Panc1 (cell line): ENCODE data around the gene DENND11. TPM values are rescaled to one million over a fixed set of nuclear protein-coding genes. Genes with fewer than 3 reads are reported as not detected.

ENCODE experiments used
- ATAC-seq: fragments of 200-7000 bp; cut with Tn5 transposase; 2 replicates; pipeline ENCODE4 v1.9.1; 2020; ENCODE audit warnings: mild to moderate bottlenecking, moderate library complexity
- BruUV-seq: library from RNA; stranded (reverse); fragments of 400-500 nt; replicated peaks from 2 replicates; lab custom pipeline; 2021; lab: Mats Ljungman, UMichigan
- CTCF ChIA-PET: fragments of 300-600 bp; sonication (Branson Sonifier 250); formaldehyde crosslinking; loops from one replicate; lab custom pipeline; 2022; ENCODE audit warnings: antibody characterized with exemption; lab: Charles Lee
- POLR2A ChIA-PET: fragments of 300-600 bp; sonication (Branson Sonifier 250); formaldehyde crosslinking; loops from one replicate; lab custom pipeline; 2022; ENCODE audit warnings: antibody characterized with exemption; lab: Charles Lee
- DNase-seq: peaks from one replicate; pipeline ENCODE4 v3.0.0-alpha.2; 2010; ENCODE audit warnings: low read depth, low spot score
- H3K27ac ChIP-seq: 2 replicates; pipeline ENCODE4 v1.5.1; 2011; ENCODE audit warnings: mild to moderate bottlenecking, low read length, inconsistent platforms
- H3K27me3 ChIP-seq: fragments of 200-500 bp; sonication (Bioruptor generic); 2 replicates; pipeline ENCODE4 v1.6.0; 2014; ENCODE audit warnings: low read length, inconsistent platforms; ENCODE audit not compliant: control insufficient read depth, insufficient read depth
- H3K36me3 ChIP-seq: fragments of 200-500 bp; sonication (Bioruptor generic); 2 replicates; pipeline ENCODE4 v1.5.1; 2014; ENCODE audit warnings: inconsistent platforms, mild to moderate bottlenecking, low read length, moderate library complexity; ENCODE audit not compliant: control insufficient read depth, insufficient read depth
- H3K4me1 ChIP-seq: 2 replicates; pipeline ENCODE4 v1.5.1; 2011; ENCODE audit warnings: inconsistent platforms, mild to moderate bottlenecking, low read length, moderate library complexity; ENCODE audit not compliant: control insufficient read depth, insufficient read depth
- H3K4me3 ChIP-seq, 2 experiments: 2 replicates each; pipeline ENCODE4 v1.5.1; 2011 to 2012; ENCODE audit warnings: low read depth in 2 of 2, low read length in 2 of 2, mild to moderate bottlenecking in 2 of 2, inconsistent platforms in 1 of 2, moderate library complexity in 1 of 2
- H3K9me3 ChIP-seq: fragments of 200-500 bp; sonication (Bioruptor generic); 2 replicates; pipeline ENCODE4 v1.5.1; 2014; ENCODE audit warnings: low read depth, mild to moderate bottlenecking, inconsistent platforms, low read length, moderate library complexity; ENCODE audit not compliant: control insufficient read depth, insufficient read depth
- CTCF ChIP-seq: fragments of 450-650 bp; IDR thresholded peaks from 2 replicates; pipeline ENCODE4 v1.5.1; 2017; ENCODE audit warnings: mild to moderate bottlenecking
- POLR2AphosphoS5 ChIP-seq: IDR thresholded peaks from 2 replicates; pipeline ENCODE4 v1.6.1; 2012; ENCODE audit warnings: mild to moderate bottlenecking, low read depth, low read length, moderate library complexity
- SIN3A ChIP-seq: IDR thresholded peaks from 2 replicates; pipeline ENCODE4 v1.6.1; 2012; ENCODE audit warnings: low read depth, mild to moderate bottlenecking, low read length, moderate library complexity, borderline replicate concordance; ENCODE audit not compliant: insufficient read depth
- TCF7L2 ChIP-seq: IDR thresholded peaks from 2 replicates; pipeline ENCODE4 v1.6.1; 2011; ENCODE audit warnings: mild to moderate bottlenecking, low read depth, low read length, inconsistent platforms
- in situ Hi-C: cut with HindIII; loops from 2 replicates; pipeline ENCODE4 v1.10.0; 2016; ENCODE audit warnings: low sequenced_read_pairs, low pct_unique_long_range_greater_than_20kb
- intact Hi-C: fragments of 100-400 bp; cut with micrococcal nuclease; formaldehyde crosslinking; loops from one replicate; pipeline ENCODE4 v1.10.0; 2022; ENCODE audit not compliant: unreplicated experiment
- total RNA-seq: library from RNA; stranded (reverse); gene quantifications from one replicate; pipeline ENCODE4 v1.2.1, GENCODE V29; 2021; ENCODE audit not compliant: unreplicated experiment
- TF ChIP-seq, protein P1 (sequence below), 2 experiments: IDR thresholded peaks; 2 replicates each; pipeline ENCODE4 v1.6.1; 2011 to 2012; ENCODE audit warnings: low read depth in 2 of 2, control low read depth in 1 of 2, low read length in 1 of 2, mild to moderate bottlenecking in 1 of 2, moderate library complexity in 1 of 2; ENCODE audit not compliant: insufficient read depth in 1 of 2

The DENND11 gene
- total RNA-seq, 1 experiment from 2014 or later = 10.4 TPM

GRCh38 chr7:141737836-141738591 is 36.0 kb upstream of the DENND11 start, which contains the start of gene SSBP1:
TSS of gene SSBP1 (plus strand) at chr7:141738358. CDS start at chr7:141739167, 809 bp downstream.
- DNase-seq (peak; percentile 98), ATAC-seq (peak; percentile 98)
- POLR2A ChIA-PET = interaction anchor here (0.6 to 0.8 kb wide), 3 partner anchors 76 to 825 kb away, joined by 3 read pairs; no protein-coding TSS in a partner anchor
- intact Hi-C loops = loop anchor here (5.0 kb wide), 1 partner anchor 86 kb away; no protein-coding TSS in a partner anchor
- in situ Hi-C loops = no loop called here
- Histone ChIP-seq H3K4me1 (peaks cover 12% of the 10 kb centered on the region; the same call in 1 of the 2 replicates), H3K4me3 (peak within 1 kb of the TSS; percentile 88 to 100), H3K27ac (peak within 1 kb of the TSS; percentile 98), H3K9me3 (no peaks in the 10 kb centered on the region), H3K27me3 (no peaks in the 10 kb centered on the region), H3K36me3 (peaks cover 37% of the 10 kb centered on the region)
- no TSS peak for BruUV-seq
- CTCF ChIA-PET = interaction anchor here (0.5 to 1.3 kb wide), 4 partner anchors 30 to 88 kb away, joined by 3 to 5 read pairs (median 4); partner anchors contain the start of gene WEE2
- TF ChIP-seq, protein P1, sequence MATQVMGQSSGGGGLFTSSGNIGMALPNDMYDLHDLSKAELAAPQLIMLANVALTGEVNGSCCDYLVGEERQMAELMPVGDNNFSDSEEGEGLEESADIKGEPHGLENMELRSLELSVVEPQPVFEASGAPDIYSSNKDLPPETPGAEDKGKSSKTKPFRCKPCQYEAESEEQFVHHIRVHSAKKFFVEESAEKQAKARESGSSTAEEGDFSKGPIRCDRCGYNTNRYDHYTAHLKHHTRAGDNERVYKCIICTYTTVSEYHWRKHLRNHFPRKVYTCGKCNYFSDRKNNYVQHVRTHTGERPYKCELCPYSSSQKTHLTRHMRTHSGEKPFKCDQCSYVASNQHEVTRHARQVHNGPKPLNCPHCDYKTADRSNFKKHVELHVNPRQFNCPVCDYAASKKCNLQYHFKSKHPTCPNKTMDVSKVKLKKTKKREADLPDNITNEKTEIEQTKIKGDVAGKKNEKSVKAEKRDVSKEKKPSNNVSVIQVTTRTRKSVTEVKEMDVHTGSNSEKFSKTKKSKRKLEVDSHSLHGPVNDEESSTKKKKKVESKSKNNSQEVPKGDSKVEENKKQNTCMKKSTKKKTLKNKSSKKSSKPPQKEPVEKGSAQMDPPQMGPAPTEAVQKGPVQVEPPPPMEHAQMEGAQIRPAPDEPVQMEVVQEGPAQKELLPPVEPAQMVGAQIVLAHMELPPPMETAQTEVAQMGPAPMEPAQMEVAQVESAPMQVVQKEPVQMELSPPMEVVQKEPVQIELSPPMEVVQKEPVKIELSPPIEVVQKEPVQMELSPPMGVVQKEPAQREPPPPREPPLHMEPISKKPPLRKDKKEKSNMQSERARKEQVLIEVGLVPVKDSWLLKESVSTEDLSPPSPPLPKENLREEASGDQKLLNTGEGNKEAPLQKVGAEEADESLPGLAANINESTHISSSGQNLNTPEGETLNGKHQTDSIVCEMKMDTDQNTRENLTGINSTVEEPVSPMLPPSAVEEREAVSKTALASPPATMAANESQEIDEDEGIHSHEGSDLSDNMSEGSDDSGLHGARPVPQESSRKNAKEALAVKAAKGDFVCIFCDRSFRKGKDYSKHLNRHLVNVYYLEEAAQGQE (IDR thresholded peaks at IDR 0.05; ENCODE audit: insufficient read depth in 1 of 2, low read depth in 2 of 2, low read length in 1 of 2) = 0 out of 4 replicates have a peak, but pooled peaks of 1 of the 2 experiments have one; percentile 43
- TF ChIP-seq POLR2AphosphoS5 (peak; percentile 94), CTCF (peak; percentile 95), TCF7L2 (peak; percentile 82), SIN3A (peak; percentile 90; the same call in 1 of the 2 replicates)

GRCh38 chr7:141737118-141737835 is 35.3 kb upstream of the DENND11 start:
- ATAC-seq = no peak
- BruUV-seq = TSS peak; percentile 66

More at GRCh38 chr7:141737118-141737835, 35.3 kb upstream of the DENND11 start:
- Histone ChIP-seq H3K27ac (peak overlapping the region; percentile 98), H3K36me3 (peaks cover 35% of the 10 kb centered on the region), H3K27me3 (no peaks in the 10 kb centered on the region), H3K4me3 (peak overlapping the region; percentile 88 to 100), H3K9me3 (no peaks in the 10 kb centered on the region), H3K4me1 (peaks cover 12% of the 10 kb centered on the region; the same call in 1 of the 2 replicates)
- TF ChIP-seq POLR2AphosphoS5 (no peak), SIN3A (no peak)
- TF ChIP-seq, protein P1 (IDR thresholded peaks at IDR 0.05; ENCODE audit: insufficient read depth in 1 of 2, low read depth in 2 of 2, low read length in 1 of 2) = no peak
- POLR2A ChIA-PET = interaction anchor here (0.6 to 0.8 kb wide), 2 partner anchors 75 to 817 kb away, joined by 3 read pairs; no protein-coding TSS in a partner anchor
- CTCF ChIA-PET = interaction anchor here (0.6 to 1.3 kb wide), 2 partner anchors 64 to 87 kb away, joined by 3 to 4 read pairs; no protein-coding TSS in a partner anchor
- intact Hi-C loops = loop anchor here (5.0 kb wide), 1 partner anchor 85 kb away; no protein-coding TSS in a partner anchor
- in situ Hi-C loops = no loop called here
- DNase-seq = no peak
